ENCODE measurements around the gene HOGA1. TPM values are rescaled to one million over a fixed set of nuclear protein-coding genes. Genes with fewer than 3 reads are reported as not detected.

HOGA1 gene
- total and polyA plus RNA-seq, 2 of the 13 experiments (the other 11 are each of a cell fraction or from before 2014, with no cell fraction given), result 7.6 to 19.5 TPM

DNA sequence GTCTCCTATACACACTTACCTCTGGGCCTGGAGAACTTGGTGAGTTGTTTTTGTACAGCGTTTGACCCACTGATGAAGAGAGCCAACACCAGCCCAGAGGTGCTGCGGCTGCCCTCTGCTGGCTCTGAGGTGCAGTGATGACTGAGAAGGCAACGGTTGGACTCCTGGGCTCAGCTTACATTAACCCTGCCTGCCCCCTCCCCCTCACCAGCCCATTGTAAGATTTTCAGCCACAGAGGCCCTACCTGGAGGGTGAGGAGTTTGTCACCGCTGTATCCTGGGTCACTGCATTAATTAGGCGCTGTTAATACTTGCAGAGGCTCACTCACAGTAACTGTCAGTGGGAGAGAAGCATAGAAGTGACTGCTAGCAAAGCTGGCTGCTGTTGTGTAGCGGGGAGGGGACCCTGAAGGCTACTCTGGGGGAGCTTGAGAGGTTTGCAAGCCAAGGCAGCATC is 30.6 kb upstream of the HOGA1 start (continued):
- TF ChIP-seq, protein P1, sequence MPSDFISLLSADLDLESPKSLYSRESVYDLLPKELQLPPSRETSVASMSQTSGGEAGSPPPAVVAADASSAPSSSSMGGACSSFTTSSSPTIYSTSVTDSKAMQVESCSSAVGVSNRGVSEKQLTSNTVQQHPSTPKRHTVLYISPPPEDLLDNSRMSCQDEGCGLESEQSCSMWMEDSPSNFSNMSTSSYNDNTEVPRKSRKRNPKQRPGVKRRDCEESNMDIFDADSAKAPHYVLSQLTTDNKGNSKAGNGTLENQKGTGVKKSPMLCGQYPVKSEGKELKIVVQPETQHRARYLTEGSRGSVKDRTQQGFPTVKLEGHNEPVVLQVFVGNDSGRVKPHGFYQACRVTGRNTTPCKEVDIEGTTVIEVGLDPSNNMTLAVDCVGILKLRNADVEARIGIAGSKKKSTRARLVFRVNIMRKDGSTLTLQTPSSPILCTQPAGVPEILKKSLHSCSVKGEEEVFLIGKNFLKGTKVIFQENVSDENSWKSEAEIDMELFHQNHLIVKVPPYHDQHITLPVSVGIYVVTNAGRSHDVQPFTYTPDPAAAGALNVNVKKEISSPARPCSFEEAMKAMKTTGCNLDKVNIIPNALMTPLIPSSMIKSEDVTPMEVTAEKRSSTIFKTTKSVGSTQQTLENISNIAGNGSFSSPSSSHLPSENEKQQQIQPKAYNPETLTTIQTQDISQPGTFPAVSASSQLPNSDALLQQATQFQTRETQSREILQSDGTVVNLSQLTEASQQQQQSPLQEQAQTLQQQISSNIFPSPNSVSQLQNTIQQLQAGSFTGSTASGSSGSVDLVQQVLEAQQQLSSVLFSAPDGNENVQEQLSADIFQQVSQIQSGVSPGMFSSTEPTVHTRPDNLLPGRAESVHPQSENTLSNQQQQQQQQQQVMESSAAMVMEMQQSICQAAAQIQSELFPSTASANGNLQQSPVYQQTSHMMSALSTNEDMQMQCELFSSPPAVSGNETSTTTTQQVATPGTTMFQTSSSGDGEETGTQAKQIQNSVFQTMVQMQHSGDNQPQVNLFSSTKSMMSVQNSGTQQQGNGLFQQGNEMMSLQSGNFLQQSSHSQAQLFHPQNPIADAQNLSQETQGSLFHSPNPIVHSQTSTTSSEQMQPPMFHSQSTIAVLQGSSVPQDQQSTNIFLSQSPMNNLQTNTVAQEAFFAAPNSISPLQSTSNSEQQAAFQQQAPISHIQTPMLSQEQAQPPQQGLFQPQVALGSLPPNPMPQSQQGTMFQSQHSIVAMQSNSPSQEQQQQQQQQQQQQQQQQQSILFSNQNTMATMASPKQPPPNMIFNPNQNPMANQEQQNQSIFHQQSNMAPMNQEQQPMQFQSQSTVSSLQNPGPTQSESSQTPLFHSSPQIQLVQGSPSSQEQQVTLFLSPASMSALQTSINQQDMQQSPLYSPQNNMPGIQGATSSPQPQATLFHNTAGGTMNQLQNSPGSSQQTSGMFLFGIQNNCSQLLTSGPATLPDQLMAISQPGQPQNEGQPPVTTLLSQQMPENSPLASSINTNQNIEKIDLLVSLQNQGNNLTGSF (CRISPR knock-in tag; IDR thresholded peaks at IDR 0.05), result no peak
- TF ChIP-seq SIX4 (CRISPR knock-in tag; IDR thresholded peaks at IDR 0.05) (peak; percentile 31; the same call in 1 of the 2 replicates), ZNF441 (CRISPR knock-in tag; IDR thresholded peaks at IDR 0.05; ENCODE audit: borderline replicate concordance) (no peak), ZNF629 (CRISPR knock-in tag; conservative IDR thresholded peaks at IDR 0.05) (peak; percentile 81), ZFY (CRISPR knock-in tag; IDR thresholded peaks at IDR 0.05) (no peak), ZMYM3 (CRISPR knock-in tag; IDR thresholded peaks at IDR 0.05) (no peak), ZNF577 (CRISPR knock-in tag; IDR thresholded peaks at IDR 0.05; ENCODE audit: borderline replicate concordance, low read depth) (no peak), NFYB (CRISPR knock-in tag; IDR thresholded peaks at IDR 0.05) (no peak), SIX1 (CRISPR knock-in tag; IDR thresholded peaks at IDR 0.05; ENCODE audit: borderline replicate concordance) (peak; percentile 61; the same call in 1 of the 2 replicates), SOX13 (IDR thresholded peaks at IDR 0.05) (no peak), SOX13 (CRISPR knock-in tag; conservative IDR thresholded peaks at IDR 0.05 in 1 of 2, IDR thresholded peaks at IDR 0.05 in 1 of 2) (0 out of 4 replicates have a peak, but pooled peaks of 1 of the 2 experiments have one; percentile 14), SP1 (IDR thresholded peaks at IDR 0.05) (no peak), SP1 (CRISPR knock-in tag; IDR thresholded peaks at IDR 0.05) (no peak), XRCC5 (optimal IDR thresholded peaks at IDR 0.05; ENCODE audit: low read length) (peak; percentile 85), CEBPG (CRISPR knock-in tag; IDR thresholded peaks at IDR 0.05) (no peak), ZNF839 (CRISPR knock-in tag; IDR thresholded peaks at IDR 0.05; ENCODE audit: borderline replicate concordance) (0 out of 2 replicates have a peak, but pooled peaks have one; percentile 35), ZNF510 (CRISPR knock-in tag; IDR thresholded peaks at IDR 0.05; ENCODE audit: low read depth) (no peak)
- TF ChIP-seq, protein P2, sequence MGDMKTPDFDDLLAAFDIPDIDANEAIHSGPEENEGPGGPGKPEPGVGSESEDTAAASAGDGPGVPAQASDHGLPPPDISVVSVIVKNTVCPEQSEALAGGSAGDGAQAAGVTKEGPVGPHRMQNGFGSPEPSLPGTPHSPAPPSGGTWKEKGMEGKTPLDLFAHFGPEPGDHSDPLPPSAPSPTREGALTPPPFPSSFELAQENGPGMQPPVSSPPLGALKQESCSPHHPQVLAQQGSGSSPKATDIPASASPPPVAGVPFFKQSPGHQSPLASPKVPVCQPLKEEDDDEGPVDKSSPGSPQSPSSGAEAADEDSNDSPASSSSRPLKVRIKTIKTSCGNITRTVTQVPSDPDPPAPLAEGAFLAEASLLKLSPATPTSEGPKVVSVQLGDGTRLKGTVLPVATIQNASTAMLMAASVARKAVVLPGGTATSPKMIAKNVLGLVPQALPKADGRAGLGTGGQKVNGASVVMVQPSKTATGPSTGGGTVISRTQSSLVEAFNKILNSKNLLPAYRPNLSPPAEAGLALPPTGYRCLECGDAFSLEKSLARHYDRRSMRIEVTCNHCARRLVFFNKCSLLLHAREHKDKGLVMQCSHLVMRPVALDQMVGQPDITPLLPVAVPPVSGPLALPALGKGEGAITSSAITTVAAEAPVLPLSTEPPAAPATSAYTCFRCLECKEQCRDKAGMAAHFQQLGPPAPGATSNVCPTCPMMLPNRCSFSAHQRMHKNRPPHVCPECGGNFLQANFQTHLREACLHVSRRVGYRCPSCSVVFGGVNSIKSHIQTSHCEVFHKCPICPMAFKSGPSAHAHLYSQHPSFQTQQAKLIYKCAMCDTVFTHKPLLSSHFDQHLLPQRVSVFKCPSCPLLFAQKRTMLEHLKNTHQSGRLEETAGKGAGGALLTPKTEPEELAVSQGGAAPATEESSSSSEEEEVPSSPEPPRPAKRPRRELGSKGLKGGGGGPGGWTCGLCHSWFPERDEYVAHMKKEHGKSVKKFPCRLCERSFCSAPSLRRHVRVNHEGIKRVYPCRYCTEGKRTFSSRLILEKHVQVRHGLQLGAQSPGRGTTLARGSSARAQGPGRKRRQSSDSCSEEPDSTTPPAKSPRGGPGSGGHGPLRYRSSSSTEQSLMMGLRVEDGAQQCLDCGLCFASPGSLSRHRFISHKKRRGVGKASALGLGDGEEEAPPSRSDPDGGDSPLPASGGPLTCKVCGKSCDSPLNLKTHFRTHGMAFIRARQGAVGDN (CRISPR knock-in tag; IDR thresholded peaks at IDR 0.05), result peak; percentile 56
- TF ChIP-seq, protein P3, sequence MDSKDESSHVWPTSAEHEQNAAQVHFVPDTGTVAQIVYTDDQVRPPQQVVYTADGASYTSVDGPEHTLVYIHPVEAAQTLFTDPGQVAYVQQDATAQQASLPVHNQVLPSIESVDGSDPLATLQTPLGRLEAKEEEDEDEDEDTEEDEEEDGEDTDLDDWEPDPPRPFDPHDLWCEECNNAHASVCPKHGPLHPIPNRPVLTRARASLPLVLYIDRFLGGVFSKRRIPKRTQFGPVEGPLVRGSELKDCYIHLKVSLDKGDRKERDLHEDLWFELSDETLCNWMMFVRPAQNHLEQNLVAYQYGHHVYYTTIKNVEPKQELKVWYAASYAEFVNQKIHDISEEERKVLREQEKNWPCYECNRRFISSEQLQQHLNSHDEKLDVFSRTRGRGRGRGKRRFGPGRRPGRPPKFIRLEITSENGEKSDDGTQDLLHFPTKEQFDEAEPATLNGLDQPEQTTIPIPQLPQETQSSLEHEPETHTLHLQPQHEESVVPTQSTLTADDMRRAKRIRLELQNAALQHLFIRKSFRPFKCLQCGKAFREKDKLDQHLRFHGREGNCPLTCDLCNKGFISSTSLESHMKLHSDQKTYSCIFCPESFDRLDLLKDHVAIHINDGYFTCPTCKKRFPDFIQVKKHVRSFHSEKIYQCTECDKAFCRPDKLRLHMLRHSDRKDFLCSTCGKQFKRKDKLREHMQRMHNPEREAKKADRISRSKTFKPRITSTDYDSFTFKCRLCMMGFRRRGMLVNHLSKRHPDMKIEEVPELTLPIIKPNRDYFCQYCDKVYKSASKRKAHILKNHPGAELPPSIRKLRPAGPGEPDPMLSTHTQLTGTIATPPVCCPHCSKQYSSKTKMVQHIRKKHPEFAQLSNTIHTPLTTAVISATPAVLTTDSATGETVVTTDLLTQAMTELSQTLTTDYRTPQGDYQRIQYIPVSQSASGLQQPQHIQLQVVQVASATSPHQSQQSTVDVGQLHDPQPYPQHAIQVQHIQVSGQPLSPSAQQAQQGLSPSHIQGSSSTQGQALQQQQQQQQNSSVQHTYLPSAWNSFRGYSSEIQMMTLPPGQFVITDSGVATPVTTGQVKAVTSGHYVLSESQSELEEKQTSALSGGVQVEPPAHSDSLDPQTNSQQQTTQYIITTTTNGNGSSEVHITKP (CRISPR knock-in tag; IDR thresholded peaks at IDR 0.05; ENCODE audit: low read depth), result no peak

Data from HepG2 (cell line).